Ishikawa (cell line): Measurements from ENCODE around the gene TNFRSF6B.

Experiments used
- CEBPB ChIP-seq: IDR thresholded peaks from 2 replicates; pipeline ENCODE4 v1.6.1; 2012
- CREB1 ChIP-seq: IDR thresholded peaks from 2 replicates; pipeline ENCODE4 v1.6.1; 2012; ENCODE audit warnings: low read depth
- EGR1 ChIP-seq: IDR thresholded peaks from 2 replicates; pipeline ENCODE4 v1.6.1; 2012
- EP300 ChIP-seq: IDR thresholded peaks from 2 replicates; pipeline ENCODE4 v1.6.1; 2012; ENCODE audit warnings: borderline replicate concordance
- FOXM1 ChIP-seq: IDR thresholded peaks from 2 replicates; pipeline ENCODE4 v1.6.1; 2012; ENCODE audit warnings: low read depth, borderline replicate concordance
- MAX ChIP-seq: IDR thresholded peaks from 2 replicates; pipeline ENCODE4 v1.6.1; 2012
- NFIC ChIP-seq: IDR thresholded peaks from 2 replicates; pipeline ENCODE4 v1.6.1; 2012
- RAD21 ChIP-seq: IDR thresholded peaks from 2 replicates; pipeline ENCODE4 v1.6.1; 2012; ENCODE audit warnings: low read depth
- REST ChIP-seq: IDR thresholded peaks from 2 replicates; pipeline ENCODE4 v1.6.1; 2012; ENCODE audit warnings: low read depth, mild to moderate bottlenecking
- TAF1 ChIP-seq: IDR thresholded peaks from 2 replicates; pipeline ENCODE4 v1.6.1; 2012; ENCODE audit warnings: low read depth, mild to moderate bottlenecking
- TCF12 ChIP-seq: IDR thresholded peaks from 2 replicates; pipeline ENCODE4 v1.6.1; 2012; ENCODE audit warnings: low read depth
- TEAD4 ChIP-seq: IDR thresholded peaks from 2 replicates; pipeline ENCODE4 v1.6.1; 2012
- USF1 ChIP-seq: IDR thresholded peaks from 2 replicates; pipeline ENCODE4 v1.6.1; 2012
- YY1 ChIP-seq: IDR thresholded peaks from 2 replicates; pipeline ENCODE4 v1.6.1; 2012; ENCODE audit warnings: low read depth
- ZBTB7A ChIP-seq: IDR thresholded peaks from 2 replicates; pipeline ENCODE4 v1.6.1; 2012; ENCODE audit warnings: low read depth

Gene TNFRSF6B

DNA sequence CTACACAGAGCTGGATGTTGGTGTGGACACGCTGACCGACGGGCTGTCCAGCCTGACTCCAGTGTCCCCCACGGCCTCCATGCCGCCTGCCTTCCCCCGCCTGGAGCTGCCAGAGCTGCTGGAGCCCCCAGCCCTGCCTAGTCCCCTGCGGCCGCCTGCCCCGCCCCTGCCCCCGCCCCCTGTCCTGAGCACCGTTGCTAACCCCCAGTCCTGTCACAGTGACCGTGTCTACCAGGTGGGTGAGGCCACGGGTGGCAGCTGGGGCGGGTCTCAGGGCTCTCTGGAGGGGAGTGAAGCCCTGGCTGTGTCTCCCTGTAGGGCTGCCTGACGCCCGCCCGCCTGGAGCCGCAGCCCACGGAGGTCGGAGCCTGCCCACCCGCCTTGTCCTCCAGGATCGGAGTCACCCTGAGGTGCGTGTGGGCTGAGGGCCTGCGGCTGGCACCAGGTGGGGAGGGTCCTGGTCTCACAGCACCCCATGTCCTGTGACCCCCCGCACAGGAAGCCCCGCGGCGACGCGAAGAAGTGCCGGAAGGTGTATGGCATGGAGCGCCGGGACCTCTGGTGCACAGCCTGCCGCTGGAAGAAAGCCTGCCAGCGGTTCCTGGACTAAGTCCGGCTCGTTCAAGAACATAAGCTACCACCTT is 46.1 kb downstream of the TNFRSF6B start:
- TF ChIP-seq CEBPB: no peak
- no peak for TF ChIP-seq RAD21
- TF ChIP-seq NFIC: no peak
- no peak for TF ChIP-seq EGR1
- TF ChIP-seq TEAD4: no peak
- no peak for TF ChIP-seq TAF1
- no peak for TF ChIP-seq FOXM1
- TF ChIP-seq YY1: no peak
- no peak for TF ChIP-seq TCF12
- no peak for TF ChIP-seq MAX
- no peak for TF ChIP-seq REST
- TF ChIP-seq EP300: no peak
- TF ChIP-seq USF1: no peak

- TF ChIP-seq TCF12 (no peak), TAF1 (no peak), MAX (no peak), CEBPB (no peak), CREB1 (no peak), YY1 (no peak), RAD21 (no peak), TEAD4 (no peak), ZBTB7A (no peak), NFIC (no peak), USF1 (no peak), REST (no peak), EP300 (no peak), FOXM1 (no peak), EGR1 (no peak)
Observed at GRCh38 chr20:63743210-63743970, 46.9 kb downstream of the TNFRSF6B start.

GRCh38 chr20:63744158-63744557 is 47.7 kb downstream of the TNFRSF6B start:
- TF ChIP-seq REST (no peak), NFIC (no peak), CEBPB (no peak), TAF1 (no peak), FOXM1 (no peak)

- no peak for TF ChIP-seq EGR1
- no peak for TF ChIP-seq NFIC
- TF ChIP-seq EP300: no peak
- no peak for TF ChIP-seq CEBPB
- TF ChIP-seq ZBTB7A: no peak
- TF ChIP-seq TAF1: no peak
- no peak for TF ChIP-seq TCF12
- no peak for TF ChIP-seq MAX
- TF ChIP-seq FOXM1: no peak
- no peak for TF ChIP-seq TEAD4
- TF ChIP-seq CREB1: no peak
Observed at GRCh38 chr20:63744574-63745423, 48.3 kb downstream of the TNFRSF6B start.
